GM18508 (cell line): ENCODE data around the gene ZNF292.
"Not testable (repeated sequence)": the region's sequence is repeated elsewhere in the genome, so short reads cannot be mapped to it uniquely, and the experiment has no call there.

Source experiments
- ATAC-seq: cut with Tn5 transposase; IDR thresholded peaks from one replicate; pipeline ENCODE4 v1.9.1; 2021; ENCODE audit warnings: moderate number of reproducible peaks; ENCODE audit not compliant: insufficient read depth, unreplicated experiment

Gene ZNF292

DNA sequence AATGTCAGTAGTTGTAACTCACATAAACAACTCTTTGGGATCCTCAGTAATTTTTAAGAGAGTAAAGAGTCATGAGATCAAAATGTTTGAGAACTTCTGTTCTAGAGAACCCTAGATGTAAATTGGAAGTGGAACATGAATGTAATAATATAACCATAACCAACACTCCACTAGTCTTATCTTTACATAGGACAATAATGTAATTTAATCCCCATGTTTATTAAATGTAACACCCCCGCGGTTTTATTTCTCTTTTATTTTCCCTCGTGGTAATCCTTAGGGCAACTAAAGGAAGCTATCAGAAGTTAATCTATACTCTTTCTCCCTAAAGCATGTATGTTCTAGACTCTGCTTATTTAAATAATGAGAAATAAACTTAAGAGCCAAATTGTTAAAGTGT lies 54.4 kb downstream of the ZNF292 start:
- no peak for ATAC-seq

GRCh38 chr6:87210979-87211378 lies 55.6 kb downstream of the ZNF292 start:
- peak; percentile 100 for ATAC-seq

- no peak for ATAC-seq
Measured at GRCh38 chr6:87212596-87212995, 57.2 kb downstream of the ZNF292 start.

DNA sequence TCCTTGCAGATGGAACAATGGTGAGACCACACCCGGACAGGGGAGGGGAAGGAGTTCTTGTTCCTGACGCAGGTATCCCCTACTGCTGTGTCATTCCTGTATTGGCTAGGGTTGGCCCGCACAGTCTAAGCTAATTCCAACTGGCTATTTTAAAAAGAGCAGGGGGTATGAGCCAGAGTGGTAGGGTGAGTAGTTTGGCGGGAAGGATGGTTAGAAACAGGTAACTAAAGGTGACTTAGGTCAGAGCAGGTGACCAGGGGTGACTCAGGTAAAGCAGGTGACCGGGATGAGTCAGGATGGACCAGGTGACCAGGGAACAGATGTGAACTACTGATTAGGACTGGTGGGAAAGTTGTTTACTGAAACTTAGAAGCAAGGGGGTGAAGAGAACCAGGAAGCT lies 58.0 kb downstream of the ZNF292 start:
- no peak for ATAC-seq

DNA sequence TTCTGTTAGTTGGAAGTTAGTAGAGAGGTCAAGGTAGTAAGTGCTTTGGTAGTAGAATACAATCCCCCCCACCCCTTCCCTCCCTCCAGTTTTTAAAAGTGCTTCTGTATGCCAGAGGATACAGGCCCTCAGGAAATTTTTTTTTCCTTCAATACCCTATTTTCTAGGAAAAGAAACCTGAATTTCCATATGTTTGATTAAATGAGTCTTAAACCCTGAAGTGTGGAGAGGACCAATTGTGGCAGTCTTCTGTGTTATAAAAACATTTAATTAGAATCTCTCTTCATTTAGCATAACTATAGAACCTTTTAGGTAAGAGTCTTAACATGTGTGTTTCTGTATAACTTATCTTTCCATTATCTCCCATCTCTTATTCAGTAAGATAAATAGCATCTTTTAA lies 59.5 kb downstream of the ZNF292 start:
- no peak for ATAC-seq

DNA sequence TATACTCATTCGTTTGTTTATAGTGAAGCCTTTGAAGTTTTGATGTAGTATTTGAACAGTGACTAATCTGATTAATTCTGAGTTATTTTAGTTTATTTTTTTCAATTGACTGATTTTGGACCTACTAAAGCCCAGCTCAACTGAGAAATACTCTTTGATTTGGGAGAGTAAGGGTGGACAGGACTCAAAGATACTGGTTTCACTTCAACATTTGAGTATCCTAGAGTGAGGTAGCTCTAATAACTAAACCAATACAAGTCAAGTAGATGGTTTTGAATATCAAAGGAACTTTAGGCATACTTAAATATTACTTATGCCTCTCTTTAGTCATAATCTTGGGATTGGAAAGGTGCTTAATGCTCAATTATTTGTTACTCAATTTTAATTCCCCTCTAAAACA lies 65.6 kb downstream of the ZNF292 start:
- ATAC-seq = no peak

- ATAC-seq = no peak
Measured at GRCh38 chr6:87222676-87223075, 67.3 kb downstream of the ZNF292 start.

- no peak for ATAC-seq
Measured at GRCh38 chr6:87224971-87225370, 69.6 kb downstream of the ZNF292 start.

GRCh38 chr6:87225511-87225910 lies 70.1 kb downstream of the ZNF292 start:
- ATAC-seq = no peak

DNA sequence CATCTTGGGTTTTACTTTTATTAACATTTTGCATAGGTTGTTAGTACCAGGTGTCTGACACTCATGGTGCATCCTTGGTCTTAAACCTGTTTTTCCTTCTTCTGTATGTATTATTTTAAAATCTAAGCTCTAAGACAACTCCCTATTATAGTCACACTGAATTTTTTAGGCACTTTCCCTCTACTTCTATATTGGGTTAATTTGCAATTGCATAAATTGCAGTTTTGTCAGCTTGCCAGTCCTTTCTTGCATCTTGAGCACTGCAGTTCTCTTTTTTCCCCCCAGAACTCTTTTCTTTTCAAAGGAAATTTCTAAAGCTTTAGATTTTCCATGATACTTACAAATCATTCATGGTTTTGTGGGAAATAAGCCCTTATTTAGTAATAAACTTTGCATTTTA lies 70.6 kb downstream of the ZNF292 start:
- ATAC-seq = no peak

- ATAC-seq = no peak
Measured at GRCh38 chr6:87230801-87231200, 75.4 kb downstream of the ZNF292 start.

GRCh38 chr6:87237804-87238203 lies 82.4 kb downstream of the ZNF292 start:
- ATAC-seq = no peak

DNA sequence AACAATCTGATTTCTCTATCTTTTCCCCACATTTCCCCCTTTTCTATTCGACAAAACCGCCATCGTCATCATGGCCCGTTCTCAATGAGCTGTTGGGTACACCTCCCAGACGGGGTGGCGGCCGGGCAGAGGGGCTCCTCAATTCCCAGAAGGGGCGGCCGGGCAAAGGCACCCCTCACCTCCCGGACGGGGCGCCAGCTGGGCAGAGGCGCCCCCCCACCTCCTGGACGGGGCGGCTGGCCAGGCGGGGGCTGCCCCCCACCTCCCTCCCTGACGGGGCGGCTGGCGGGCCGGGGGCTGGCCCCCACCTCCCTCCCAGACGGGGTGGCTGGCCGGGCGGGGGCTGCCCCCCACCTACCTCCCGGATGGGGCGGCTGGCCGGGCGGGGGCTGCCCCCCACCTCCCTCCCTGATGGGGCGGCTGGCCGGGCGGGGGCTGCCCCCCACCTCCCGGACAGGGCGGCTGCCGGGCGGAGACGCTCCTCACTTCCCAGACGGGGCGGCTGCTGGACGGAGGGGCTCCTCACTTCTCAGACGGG lies 83.8 kb downstream of the ZNF292 start:
- not testable (repeated sequence) for ATAC-seq

DNA sequence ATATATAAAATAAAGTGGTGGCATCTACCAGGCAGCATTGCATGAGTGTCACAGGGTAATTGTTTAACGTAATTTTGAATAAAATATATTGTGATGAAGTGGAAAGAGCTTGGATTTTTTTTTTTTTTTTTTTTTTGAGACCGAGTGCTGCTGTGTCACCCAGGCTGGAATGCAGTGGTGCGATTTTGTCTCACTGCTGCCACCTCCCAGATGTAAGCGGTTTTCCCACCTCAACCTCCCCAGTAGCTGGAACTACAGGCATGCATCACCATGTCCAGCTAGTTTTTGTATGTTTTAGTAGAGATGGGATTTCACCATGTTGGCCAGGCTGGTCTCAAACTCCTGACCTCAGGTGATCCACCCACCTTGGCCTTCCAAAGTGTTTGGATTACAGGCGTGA lies 85.9 kb downstream of the ZNF292 start:
- ATAC-seq = no peak

DNA sequence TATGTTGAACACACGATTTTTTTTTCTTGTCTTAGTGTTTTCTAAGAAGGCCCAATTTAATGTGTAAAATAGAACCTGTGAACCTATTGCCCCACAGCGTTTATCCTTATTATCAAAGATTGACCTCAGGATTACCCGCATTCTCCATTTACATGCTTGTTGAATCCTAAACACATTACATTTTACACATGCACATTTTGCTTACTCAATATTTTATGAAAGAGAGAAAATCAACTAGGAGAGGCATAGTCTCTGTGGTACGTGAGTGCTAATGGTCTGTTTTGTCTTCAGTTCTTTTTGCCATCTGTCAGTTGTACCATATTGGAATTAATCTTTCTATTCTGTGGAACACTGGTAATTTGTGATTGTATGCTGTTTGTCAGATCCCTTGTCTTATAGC lies 86.9 kb downstream of the ZNF292 start:
- no peak for ATAC-seq

- ATAC-seq = no peak
Measured at GRCh38 chr6:87243812-87244211, 88.4 kb downstream of the ZNF292 start.

- ATAC-seq = no peak
Measured at GRCh38 chr6:87244380-87244779, 89.0 kb downstream of the ZNF292 start.

GRCh38 chr6:87250019-87250418 lies 94.7 kb downstream of the ZNF292 start:
- ATAC-seq = no peak

DNA sequence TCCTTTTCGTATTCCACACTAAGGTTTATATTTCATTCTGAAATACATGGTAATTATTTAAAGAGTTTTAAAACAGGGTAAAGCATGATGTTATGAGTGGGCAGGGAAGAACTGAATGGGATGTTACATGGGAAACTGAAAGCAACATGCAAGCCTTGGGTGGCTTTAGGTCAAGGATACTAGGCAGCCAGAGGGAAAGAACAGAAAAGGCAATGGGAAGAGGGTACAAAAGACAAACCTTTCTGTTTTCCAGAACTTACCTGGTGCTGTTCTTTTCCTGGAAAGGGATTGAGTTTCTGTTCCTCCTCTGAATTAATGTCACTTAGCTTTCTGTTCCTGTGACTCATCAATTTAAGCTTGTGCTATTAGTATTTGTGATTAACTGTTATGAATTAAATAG lies 95.9 kb downstream of the ZNF292 start:
- ATAC-seq = no peak

GRCh38 chr6:87251725-87252124 lies 96.4 kb downstream of the ZNF292 start:
- ATAC-seq = no peak

DNA sequence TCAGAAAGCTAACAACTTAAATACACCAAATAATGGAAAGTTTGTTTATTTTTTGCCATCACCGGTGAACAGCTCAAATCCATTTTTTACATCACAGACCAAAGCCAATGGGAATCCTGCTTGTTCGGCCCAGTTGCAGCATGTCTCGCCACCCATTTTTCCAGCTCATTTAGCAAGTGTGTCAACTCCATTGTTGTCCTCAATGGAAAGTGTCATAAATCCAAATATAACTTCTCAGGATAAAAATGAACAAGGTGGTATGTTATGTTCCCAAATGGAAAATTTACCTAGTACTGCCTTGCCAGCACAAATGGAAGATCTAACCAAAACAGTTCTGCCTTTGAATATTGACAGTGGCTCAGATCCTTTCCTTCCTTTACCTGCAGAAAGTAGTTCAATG lies 101.7 kb downstream of the ZNF292 start:
- no peak for ATAC-seq

DNA sequence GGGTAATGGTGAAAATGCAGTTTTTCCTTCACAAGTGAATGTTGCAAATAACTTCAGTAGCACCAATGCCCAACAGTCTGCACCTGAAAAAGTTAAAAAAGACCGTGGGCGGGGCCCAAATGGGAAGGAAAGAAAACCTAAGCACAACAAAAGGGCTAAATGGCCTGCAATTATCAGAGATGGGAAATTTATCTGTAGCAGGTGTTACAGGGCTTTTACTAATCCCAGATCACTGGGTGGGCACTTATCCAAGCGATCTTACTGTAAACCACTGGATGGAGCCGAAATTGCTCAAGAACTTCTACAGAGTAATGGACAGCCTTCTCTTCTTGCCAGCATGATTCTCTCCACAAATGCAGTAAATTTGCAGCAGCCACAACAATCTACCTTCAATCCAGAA lies 102.2 kb downstream of the ZNF292 start:
- ATAC-seq = no peak

- no peak for ATAC-seq
Measured at GRCh38 chr6:87257975-87258374, 102.6 kb downstream of the ZNF292 start.
